Activated naive CD8-positive, alpha-beta T cell treated with anti-CD3 and anti-CD28 coated beads, Interleukin-2, amount 50 U/mL, for 16 hours (primary cell): ENCODE results near the gene UBTFL1.
"Not testable (repeated sequence)": the region's sequence is repeated elsewhere in the genome, so short reads cannot be mapped to it uniquely, and the experiment has no call there.

Experiments used
- DNase-seq: peaks from one replicate; pipeline ENCODE4 v3.0.0-alpha.2; 2020; ENCODE audit warnings: low read depth, low spot score

The UBTFL1 gene, protein sequence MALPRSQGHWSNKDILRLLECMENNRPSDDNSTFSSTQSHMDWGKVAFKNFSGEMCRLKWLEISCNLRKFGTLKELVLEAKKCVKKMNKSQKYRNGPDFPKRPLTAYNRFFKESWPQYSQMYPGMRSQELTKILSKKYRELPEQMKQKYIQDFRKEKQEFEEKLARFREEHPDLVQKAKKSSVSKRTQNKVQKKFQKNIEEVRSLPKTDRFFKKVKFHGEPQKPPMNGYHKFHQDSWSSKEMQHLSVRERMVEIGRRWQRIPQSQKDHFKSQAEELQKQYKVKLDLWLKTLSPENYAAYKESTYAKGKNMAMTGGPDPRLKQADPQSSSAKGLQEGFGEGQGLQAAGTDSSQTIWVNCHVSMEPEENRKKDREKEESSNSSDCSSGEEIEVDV

DNA sequence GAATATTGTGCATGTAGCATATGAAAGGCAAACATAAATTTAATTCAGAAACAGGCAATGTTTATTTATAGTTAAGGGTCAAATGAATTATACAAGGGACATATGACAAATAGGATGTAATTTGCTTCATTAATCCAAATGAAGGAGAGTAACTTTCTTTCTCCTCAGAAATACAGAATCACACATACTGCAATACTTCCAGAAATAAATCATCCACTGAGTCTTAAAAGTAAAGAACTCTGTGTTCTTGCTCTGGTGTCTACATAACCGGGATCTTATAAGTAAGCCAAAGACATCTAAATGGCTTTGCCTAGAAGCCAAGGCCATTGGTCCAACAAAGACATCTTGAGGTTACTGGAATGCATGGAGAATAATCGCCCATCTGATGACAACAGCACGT is at the start of gene UBTFL1:
UBTFL1 (plus strand) TSS at position 301 of the 400 bp plus-strand sequence; CDS start at position 301, 0 bp downstream.
- DNase-seq, result not testable (repeated sequence)

- not testable (repeated sequence) for DNase-seq
Measured at GRCh38 chr11:90051591-90052209, 34.0 kb upstream of the UBTFL1 start.

GRCh38 chr11:90052311-90052710 is 33.4 kb upstream of the UBTFL1 start:
- DNase-seq, result not testable (repeated sequence)

DNA sequence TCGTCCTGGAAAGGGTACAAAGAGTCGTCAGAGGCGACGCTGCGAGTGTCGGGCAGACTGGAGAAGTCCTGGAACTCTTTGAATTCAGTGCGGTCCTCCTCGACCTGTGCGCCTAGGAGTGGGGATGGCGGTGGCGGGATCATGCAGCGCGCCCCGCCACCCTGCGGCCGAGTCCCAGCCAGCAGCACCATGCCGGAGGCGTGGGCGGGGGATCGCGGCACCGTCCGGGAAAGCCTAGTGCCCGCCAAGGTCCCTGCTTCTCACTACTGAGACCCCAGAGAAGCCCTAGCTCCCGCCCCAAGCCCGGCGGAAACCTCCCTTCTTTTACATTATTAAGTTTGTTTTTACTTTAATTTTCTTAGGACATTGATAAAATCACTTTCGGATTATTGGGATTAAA is 32.2 kb upstream of the UBTFL1 start:
- DNase-seq, result not testable (repeated sequence)

GRCh38 chr11:90088731-90089130 is 3.0 kb downstream of the UBTFL1 start:
- DNase-seq, result not testable (repeated sequence)

GRCh38 chr11:90095230-90095924 is 9.6 kb downstream of the UBTFL1 start:
- not testable (repeated sequence) for DNase-seq

DNA sequence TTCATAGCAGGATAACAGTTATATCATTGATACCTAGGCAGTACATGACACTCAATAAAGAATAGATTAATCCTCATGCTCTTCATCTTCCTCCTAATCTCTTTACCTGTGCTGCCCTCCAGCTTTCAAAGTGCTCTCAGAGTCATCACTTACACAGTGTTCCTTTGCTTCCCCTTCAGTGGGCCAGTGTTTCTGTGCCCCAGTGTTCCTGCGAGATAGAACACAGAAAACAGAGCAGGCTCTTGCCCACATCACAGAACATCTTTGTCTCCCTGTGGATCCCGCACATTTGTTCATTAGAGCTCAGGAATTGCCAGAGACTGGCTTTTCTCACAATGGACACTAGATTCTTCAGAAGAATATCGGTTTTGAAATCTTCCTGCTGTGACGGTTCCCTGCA is 12.5 kb downstream of the UBTFL1 start:
- DNase-seq, result not testable (repeated sequence)

DNA sequence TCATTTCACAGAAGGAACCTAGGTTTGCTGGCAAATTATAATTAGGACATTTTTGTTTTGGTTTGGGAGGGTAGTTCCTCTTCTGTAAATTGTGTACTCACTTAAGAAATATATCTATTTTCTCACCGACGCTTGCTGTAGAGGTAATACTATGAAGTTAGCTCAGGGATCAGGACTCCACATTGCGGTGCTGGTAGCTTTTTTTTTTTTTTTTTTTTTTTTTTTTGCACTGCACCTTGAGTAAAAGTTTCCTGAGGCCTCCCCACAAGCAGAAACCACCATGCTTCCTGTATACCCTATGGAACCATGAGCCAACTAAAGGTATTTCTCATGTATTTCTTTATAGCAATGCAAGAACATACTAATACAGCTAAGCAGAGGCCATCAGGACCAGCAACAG is 14.7 kb downstream of the UBTFL1 start:
- no peak for DNase-seq

DNA sequence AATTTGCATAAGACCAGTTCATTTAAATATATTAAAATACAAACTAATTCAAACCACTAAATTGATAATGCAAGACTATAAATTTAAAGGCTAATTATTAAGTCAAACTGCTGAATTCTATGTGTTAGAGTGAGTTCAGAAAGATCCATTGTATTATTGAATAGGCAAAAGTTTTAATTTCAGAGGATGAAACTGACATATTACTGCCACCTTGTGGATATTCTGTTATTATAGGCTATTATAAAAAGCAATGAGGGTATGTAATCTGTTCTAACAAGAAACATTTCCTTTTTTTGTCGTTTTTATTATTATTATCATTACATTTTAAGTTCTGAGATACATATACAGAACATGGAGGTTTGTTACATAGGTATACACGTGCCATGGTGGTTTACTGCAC is 27.8 kb downstream of the UBTFL1 start:
- no peak for DNase-seq

DNA sequence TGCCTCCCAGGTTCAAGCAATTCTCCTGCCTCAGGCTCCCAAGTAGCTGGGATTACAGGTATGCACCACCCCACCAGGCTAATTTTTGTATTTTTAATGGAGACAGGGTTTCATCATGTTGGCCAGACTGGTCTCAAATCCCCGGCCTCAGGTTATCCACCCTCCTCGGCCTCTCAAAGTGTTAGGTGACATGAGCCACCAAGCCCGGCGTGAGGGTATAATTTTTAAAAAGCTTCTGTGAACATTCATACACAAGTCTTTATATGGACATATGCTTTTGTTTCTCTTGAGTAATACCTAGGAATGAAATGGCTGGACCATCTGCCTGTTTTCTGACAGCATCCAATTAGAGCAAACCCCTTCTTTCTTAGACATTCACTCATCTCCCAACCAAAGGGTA is 34.4 kb downstream of the UBTFL1 start:
- DNase-seq, result no peak

GRCh38 chr11:90124371-90124770 is 38.6 kb downstream of the UBTFL1 start:
- no peak for DNase-seq

DNA sequence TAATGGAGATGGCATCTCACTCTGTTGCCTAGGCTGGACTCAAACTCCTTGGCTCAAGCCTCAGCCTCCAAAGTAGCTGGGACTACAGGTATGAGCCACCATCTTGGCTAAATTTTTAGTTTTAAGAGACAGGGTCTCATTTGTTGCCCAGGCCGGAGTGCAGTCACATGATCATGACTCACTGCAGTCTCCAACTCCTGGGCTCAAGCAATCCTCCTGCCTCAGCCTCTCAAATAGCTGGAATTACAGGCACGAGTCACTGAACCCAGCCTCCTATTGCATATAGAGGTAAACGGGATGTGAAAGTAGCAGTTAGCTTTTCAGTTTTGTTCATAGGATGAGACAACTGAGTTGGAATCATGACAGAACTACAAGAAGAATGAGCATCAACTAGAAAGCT is 39.2 kb downstream of the UBTFL1 start:
- no peak for DNase-seq

DNA sequence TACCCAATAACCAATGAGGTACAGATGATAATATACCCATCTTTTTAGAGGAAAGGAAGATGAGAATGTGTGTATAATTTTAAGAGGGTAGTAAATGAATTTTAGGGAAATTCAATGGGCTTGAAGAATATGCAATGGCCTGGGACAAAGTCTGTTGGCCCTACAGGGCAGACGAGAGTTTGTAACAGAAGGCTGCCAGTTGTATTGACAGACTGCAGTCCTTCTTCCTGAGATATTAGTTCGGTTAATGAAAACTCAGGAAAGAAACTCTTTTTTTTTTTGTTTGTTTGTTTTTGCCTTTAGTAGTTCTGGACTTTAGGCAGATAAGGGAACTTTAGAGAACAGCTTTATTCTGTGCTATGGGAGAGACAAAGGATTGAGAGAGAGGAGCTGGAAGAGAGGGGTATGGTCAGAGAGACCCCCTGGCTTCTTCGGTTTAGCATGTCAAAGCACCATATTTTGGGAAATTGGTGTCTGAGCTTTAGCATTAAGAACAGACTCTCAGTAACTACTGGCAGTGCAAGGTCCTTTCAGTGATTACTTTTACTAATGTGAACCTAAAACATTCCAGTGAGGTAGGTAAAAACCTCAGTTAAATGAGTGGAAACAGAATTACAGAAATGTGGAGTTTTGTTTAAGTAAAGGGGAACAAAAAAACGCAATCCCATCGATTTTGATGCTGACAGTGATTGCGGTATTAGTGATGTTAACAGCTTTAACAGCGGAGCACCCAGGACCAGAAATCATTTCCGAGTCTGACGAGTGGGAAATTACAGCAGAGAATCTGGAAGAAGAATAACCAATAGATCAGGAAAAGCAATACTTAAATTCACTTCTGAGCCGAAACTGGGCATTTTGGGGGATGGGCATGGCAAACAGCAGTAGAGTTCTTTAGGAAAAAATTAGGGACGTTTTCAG is 48.1 kb downstream of the UBTFL1 start:
- no peak for DNase-seq

DNA sequence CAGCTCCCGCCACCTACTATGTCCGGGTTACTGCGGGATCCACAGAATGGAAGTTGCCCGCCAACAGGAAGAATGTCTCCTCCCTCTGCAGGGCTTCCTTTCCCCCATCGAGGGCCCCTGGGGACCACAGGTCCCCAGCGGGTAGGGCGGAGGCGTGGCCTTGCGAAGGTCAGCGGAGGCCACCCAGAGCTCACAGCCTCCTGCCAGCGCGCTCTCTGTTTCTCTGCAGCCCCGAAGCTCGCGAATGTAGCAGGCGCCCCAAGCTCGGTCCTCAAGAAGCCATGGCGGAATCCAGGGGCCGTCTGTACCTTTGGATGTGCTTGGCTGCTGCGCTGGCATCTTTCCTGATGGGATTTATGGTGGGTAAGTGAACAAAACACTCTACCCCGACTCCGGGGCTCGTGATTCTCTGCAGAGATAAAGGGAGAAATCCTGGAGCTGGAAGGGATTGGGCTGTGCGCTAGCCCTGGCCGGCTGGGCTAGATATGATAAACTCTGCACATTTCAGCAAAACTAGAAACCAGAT is 48.8 kb downstream of the UBTFL1 start, which contains the start of gene NAALAD2:
NAALAD2 (plus strand) TSS at position 186 of the 526 bp plus-strand sequence; CDS start at position 282, 96 bp downstream.
- no peak for DNase-seq

DNA sequence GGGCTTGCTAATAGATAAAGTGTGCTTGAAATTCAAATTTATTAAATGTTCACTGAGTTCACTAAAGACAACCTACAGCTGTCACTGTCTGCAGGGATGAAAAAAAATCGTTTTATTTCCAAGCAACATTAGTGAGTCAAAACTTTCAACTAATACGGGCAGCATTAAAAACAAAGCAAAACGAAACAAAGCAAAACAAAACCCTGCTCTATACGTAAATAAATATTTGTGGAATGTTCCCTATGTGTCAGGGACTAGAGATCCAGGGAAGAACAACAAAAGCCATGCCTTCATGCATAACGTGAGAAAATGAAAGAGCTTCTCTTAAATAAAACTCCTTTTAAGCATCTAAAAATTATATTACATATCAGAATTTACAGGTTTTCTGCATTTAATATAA is 49.3 kb downstream of the UBTFL1 start:
- no peak for DNase-seq
